Measurements from ENCODE around the gene GPX3. TPM values are rescaled to one million over a fixed set of nuclear protein-coding genes. Genes with fewer than 3 reads are reported as not detected.

Gene GPX3
- total and polyA plus RNA-seq, 2 experiments from 2014 or later = 28.0 to 48.9 TPM

DNA sequence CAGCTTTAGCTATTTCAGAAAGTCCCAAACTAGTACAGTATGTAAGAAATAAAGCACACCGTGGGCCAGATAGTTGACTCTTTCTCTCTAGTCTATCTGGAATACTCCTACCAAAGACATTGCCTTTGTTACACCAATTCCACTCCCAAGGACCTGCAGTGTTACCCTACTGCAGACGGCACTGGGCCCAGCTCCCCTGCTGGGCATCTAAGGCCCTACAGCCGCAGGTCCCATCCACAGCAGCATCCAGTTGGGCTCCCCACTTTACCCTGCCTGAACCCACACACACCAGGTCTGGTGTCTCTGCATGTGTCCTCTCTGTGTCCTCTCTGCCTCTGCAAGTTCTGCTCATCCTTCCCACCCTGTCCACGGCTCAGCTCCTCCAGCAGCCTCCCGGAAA lies 37.9 kb downstream of the GPX3 start:
- Histone ChIP-seq H3K4me3 (no peak overlapping the region), H3K9me2 (ENCODE audit: insufficient read depth) (no peaks in the 10 kb centered on the region), H3K27me3 (ENCODE audit: insufficient read depth) (no peaks in the 10 kb centered on the region), H4K20me1 (replicated peaks; ENCODE audit: insufficient read depth) (no peaks in the 10 kb centered on the region; the same call in none of the 2 replicates), H3F3A (replicated peaks; ENCODE audit: low read depth) (no peaks in the 10 kb centered on the region), H3K4me1 (ENCODE audit: insufficient read depth) (no peaks in the 10 kb centered on the region), H2AFZ (no peak overlapping the region), H3K79me2 (replicated peaks; ENCODE audit: insufficient read depth) (no peaks in the 10 kb centered on the region), H3K27ac (ENCODE audit: low read depth) (no peak overlapping the region), H3K4me2 (no peak overlapping the region), H3K36me3 (ENCODE audit: insufficient read depth) (no peaks in the 10 kb centered on the region)
- H3K36me3 Mint-ChIP-seq (ENCODE audit: low read depth) = peaks cover 8% of the 10 kb centered on the region; the same call in 2 of the 3 replicates
- DNase-seq (ENCODE audit: low spot score) (no peak), ATAC-seq (no peak; the same call in 2 of the 3 replicates)
- H3K27ac Mint-ChIP-seq = no peak overlapping the region
- TF ChIP-seq, protein P1, sequence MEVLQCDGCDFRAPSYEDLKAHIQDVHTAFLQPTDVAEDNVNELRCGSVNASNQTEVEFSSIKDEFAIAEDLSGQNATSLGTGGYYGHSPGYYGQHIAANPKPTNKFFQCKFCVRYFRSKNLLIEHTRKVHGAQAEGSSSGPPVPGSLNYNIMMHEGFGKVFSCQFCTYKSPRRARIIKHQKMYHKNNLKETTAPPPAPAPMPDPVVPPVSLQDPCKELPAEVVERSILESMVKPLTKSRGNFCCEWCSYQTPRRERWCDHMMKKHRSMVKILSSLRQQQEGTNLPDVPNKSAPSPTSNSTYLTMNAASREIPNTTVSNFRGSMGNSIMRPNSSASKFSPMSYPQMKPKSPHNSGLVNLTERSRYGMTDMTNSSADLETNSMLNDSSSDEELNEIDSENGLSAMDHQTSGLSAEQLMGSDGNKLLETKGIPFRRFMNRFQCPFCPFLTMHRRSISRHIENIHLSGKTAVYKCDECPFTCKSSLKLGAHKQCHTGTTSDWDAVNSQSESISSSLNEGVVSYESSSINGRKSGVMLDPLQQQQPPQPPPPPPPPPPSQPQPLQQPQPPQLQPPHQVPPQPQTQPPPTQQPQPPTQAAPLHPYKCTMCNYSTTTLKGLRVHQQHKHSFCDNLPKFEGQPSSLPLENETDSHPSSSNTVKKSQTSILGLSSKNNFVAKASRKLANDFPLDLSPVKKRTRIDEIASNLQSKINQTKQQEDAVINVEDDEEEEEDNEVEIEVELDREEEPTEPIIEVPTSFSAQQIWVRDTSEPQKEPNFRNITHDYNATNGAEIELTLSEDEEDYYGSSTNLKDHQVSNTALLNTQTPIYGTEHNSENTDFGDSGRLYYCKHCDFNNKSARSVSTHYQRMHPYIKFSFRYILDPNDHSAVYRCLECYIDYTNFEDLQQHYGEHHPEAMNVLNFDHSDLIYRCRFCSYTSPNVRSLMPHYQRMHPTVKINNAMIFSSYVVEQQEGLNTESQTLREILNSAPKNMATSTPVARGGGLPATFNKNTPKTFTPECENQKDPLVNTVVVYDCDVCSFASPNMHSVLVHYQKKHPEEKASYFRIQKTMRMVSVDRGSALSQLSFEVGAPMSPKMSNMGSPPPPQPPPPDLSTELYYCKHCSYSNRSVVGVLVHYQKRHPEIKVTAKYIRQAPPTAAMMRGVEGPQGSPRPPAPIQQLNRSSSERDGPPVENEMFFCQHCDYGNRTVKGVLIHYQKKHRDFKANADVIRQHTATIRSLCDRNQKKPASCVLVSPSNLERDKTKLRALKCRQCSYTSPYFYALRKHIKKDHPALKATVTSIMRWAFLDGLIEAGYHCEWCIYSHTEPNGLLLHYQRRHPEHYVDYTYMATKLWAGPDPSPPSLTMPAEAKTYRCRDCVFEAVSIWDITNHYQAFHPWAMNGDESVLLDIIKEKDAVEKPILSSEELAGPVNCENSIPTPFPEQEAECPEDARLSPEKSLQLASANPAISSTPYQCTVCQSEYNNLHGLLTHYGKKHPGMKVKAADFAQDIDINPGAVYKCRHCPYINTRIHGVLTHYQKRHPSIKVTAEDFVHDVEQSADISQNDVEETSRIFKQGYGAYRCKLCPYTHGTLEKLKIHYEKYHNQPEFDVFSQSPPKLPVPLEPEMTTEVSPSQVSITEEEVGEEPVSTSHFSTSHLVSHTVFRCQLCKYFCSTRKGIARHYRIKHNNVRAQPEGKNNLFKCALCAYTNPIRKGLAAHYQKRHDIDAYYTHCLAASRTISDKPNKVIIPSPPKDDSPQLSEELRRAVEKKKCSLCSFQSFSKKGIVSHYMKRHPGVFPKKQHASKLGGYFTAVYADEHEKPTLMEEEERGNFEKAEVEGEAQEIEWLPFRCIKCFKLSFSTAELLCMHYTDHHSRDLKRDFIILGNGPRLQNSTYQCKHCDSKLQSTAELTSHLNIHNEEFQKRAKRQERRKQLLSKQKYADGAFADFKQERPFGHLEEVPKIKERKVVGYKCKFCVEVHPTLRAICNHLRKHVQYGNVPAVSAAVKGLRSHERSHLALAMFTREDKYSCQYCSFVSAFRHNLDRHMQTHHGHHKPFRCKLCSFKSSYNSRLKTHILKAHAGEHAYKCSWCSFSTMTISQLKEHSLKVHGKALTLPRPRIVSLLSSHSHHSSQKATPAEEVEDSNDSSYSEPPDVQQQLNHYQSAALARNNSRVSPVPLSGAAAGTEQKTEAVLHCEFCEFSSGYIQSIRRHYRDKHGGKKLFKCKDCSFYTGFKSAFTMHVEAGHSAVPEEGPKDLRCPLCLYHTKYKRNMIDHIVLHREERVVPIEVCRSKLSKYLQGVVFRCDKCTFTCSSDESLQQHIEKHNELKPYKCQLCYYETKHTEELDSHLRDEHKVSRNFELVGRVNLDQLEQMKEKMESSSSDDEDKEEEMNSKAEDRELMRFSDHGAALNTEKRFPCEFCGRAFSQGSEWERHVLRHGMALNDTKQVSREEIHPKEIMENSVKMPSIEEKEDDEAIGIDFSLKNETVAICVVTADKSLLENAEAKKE (CRISPR knock-in tag; IDR thresholded peaks at IDR 0.05) = no peak
- TF ChIP-seq, protein P2, sequence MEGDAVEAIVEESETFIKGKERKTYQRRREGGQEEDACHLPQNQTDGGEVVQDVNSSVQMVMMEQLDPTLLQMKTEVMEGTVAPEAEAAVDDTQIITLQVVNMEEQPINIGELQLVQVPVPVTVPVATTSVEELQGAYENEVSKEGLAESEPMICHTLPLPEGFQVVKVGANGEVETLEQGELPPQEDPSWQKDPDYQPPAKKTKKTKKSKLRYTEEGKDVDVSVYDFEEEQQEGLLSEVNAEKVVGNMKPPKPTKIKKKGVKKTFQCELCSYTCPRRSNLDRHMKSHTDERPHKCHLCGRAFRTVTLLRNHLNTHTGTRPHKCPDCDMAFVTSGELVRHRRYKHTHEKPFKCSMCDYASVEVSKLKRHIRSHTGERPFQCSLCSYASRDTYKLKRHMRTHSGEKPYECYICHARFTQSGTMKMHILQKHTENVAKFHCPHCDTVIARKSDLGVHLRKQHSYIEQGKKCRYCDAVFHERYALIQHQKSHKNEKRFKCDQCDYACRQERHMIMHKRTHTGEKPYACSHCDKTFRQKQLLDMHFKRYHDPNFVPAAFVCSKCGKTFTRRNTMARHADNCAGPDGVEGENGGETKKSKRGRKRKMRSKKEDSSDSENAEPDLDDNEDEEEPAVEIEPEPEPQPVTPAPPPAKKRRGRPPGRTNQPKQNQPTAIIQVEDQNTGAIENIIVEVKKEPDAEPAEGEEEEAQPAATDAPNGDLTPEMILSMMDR (conservative IDR thresholded peaks at IDR 0.05; ENCODE audit: low read depth in 2 of 2) = 0 out of 4 replicates have a peak, but pooled peaks of 1 of the 2 experiments have one; percentile 12
- no peaks in the 10 kb centered on the region for H3K9me3 Mint-ChIP-seq
- no peak overlapping the region for H3K4me3 Mint-ChIP-seq
- H3K4me1 Mint-ChIP-seq = no peaks in the 10 kb centered on the region
- peaks cover 2% of the 10 kb centered on the region for H3K27me3 Mint-ChIP-seq (ENCODE audit: insufficient read depth, low read depth, poor library complexity)

DNA sequence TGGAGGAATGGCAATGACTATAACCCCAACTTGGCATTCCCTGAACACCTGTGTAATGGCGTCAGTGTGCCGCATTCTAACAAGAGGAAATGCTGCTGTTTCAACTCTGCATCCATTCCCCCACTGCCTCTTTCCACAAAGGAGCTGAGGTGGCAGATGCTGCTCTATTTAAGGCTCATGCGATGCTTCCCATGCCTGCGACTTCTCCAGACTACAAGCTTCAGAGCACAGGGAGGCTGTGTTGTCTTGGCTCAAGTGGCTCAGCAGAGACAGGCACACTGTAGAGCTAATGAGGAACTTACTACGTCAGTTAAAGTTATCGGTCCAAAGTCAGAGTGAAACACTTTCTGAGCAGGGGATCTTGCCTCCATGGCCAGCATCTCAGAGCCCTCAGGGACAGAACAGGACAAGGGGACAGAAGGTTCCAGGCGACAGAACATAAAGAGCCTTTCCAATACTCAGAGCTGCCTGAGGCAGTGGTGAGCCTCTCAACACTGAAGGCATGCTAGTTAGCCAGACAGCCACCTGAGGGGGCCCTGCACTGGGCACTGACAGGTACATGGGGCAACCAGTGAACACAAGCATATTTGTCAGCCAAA lies 38.6 kb downstream of the GPX3 start:
- no peaks in the 10 kb centered on the region for H3F3A ChIP-seq (replicated peaks; ENCODE audit: low read depth)
- H3K27me3 ChIP-seq (ENCODE audit: insufficient read depth) = no peaks in the 10 kb centered on the region
- Mint-ChIP-seq H3K9me3 (no peaks in the 10 kb centered on the region), H3K36me3 (ENCODE audit: low read depth) (peaks cover 8% of the 10 kb centered on the region; the same call in 2 of the 3 replicates), H3K27ac (no peak overlapping the region), H3K4me1 (no peaks in the 10 kb centered on the region), H3K27me3 (ENCODE audit: insufficient read depth, low read depth, poor library complexity) (peaks cover 2% of the 10 kb centered on the region), H3K4me3 (no peak overlapping the region)
- no peak overlapping the region for H3K27ac ChIP-seq (ENCODE audit: low read depth)
- no peaks in the 10 kb centered on the region; the same call in none of the 2 replicates for H4K20me1 ChIP-seq (replicated peaks; ENCODE audit: insufficient read depth)
- H3K4me2 ChIP-seq = no peak overlapping the region
- no peaks in the 10 kb centered on the region for H3K36me3 ChIP-seq (ENCODE audit: insufficient read depth)
- ATAC-seq = no peak
- H3K79me2 ChIP-seq (replicated peaks; ENCODE audit: insufficient read depth) = no peaks in the 10 kb centered on the region
- no peaks in the 10 kb centered on the region for H3K9me2 ChIP-seq (ENCODE audit: insufficient read depth)
- DNase-seq (ENCODE audit: low spot score) = no peak
- H2AFZ ChIP-seq = no peak overlapping the region
- no peak overlapping the region for H3K4me3 ChIP-seq
- no peaks in the 10 kb centered on the region for H3K4me1 ChIP-seq (ENCODE audit: insufficient read depth)
- TF ChIP-seq NANOG (IDR thresholded peaks at IDR 0.05; ENCODE audit: borderline replicate concordance) (no peak), EZH2phosphoT487 (IDR thresholded peaks at IDR 0.05; ENCODE audit: unreplicated experiment) (no peak), STAT1 (IDR thresholded peaks at IDR 0.05; ENCODE audit: unreplicated experiment) (no peak)
- TF ChIP-seq, protein P2 (conservative IDR thresholded peaks at IDR 0.05; ENCODE audit: low read depth in 2 of 2) = peak in 1 of 2 experiments; percentile 21; a peak in 1 of 4 replicates
- TF ChIP-seq, protein P3, sequence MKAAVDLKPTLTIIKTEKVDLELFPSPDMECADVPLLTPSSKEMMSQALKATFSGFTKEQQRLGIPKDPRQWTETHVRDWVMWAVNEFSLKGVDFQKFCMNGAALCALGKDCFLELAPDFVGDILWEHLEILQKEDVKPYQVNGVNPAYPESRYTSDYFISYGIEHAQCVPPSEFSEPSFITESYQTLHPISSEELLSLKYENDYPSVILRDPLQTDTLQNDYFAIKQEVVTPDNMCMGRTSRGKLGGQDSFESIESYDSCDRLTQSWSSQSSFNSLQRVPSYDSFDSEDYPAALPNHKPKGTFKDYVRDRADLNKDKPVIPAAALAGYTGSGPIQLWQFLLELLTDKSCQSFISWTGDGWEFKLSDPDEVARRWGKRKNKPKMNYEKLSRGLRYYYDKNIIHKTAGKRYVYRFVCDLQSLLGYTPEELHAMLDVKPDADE (IDR thresholded peaks at IDR 0.05) = no peak
